Stomach (tissue), 9 donors: ENCODE data around the gene CAPG. TPM values are rescaled to one million over a fixed set of nuclear protein-coding genes. Genes with fewer than 3 reads are reported as not detected.

ENCODE experiments used
- DNase-seq, 2 donors: peaks; one replicate each; pipeline versions ENCODE4 v3.0.0 to v3.0.0-alpha.2; 2013 to 2019
- H3K27ac ChIP-seq, 5 donors: fragments of 200-600 bp in 4 of 5; sonication (generic) in 4 of 5; one replicate each; pipeline ENCODE4 v1.5.1; 2013 to 2019; ENCODE audit warnings: mild to moderate bottlenecking in 1 of 5, moderate library complexity in 1 of 5
- H3K27me3 ChIP-seq, 3 donors: fragments of 200-600 bp; sonication (generic); one replicate each; pipeline ENCODE4 v1.5.1; 2017 to 2019; ENCODE audit warnings: mixed run types in 1 of 3
- H3K36me3 ChIP-seq, 4 donors: fragments of 200-600 bp; sonication (generic); 1 replicate in 3 of 4; 2 replicates in 1 of 4; pipeline ENCODE4 v1.5.1; 2016 to 2019
- H3K4me1 ChIP-seq, 4 donors: fragments of 200-600 bp; sonication (generic); one replicate each; pipeline ENCODE4 v1.5.1; 2016 to 2019
- H3K4me3 ChIP-seq, 4 donors: fragments of 200-600 bp; sonication (generic) in 3 of 4; one replicate each; pipeline ENCODE4 v1.5.1; 2016 to 2019; ENCODE audit warnings: mild to moderate bottlenecking in 1 of 4
- H3K9me3 ChIP-seq, 4 donors: fragments of 200-600 bp; sonication (generic); one replicate each; pipeline ENCODE4 v1.5.1; 2016 to 2019
- CTCF ChIP-seq, 7 experiments: fragments of 450-650 bp in 4 of 7; fragments of 200-600 bp in 3 of 7; sonication (generic) in 3 of 7; IDR thresholded peaks; one replicate each; pipeline ENCODE4 v1.5.1; 2016 to 2019; ENCODE audit warnings: antibody characterized with exemption in 7 of 7, control low read depth in 2 of 7, mild to moderate bottlenecking in 1 of 7
- EP300 ChIP-seq: sonication (generic); formaldehyde crosslinking; IDR thresholded peaks from one replicate; pipeline ENCODE4 v1.6.1; 2017; ENCODE audit warnings: antibody characterized with exemption
- POLR2A ChIP-seq, 4 donors: fragments of 450-650 bp; IDR thresholded peaks; one replicate each; pipeline ENCODE4 v1.6.1; 2016; ENCODE audit warnings: antibody characterized with exemption in 4 of 4, control low read depth in 2 of 4, mild to moderate bottlenecking in 1 of 4, moderate library complexity in 1 of 4
- POLR2AphosphoS5 ChIP-seq, 3 donors: sonication (generic); formaldehyde crosslinking; IDR thresholded peaks; one replicate each; pipeline ENCODE4 v1.6.1; 2016; ENCODE audit warnings: antibody characterized with exemption in 3 of 3
- WGBS, 5 donors: extraction: QIAGEN DNeasy Blood & Tissue Kit in 3 of 5; methylation state at CpG; one replicate each; pipeline versions ENCODE4 v1.1.5 to v1.1.7; 2013 to 2018; 5-methylcytosine and 5-hydroxymethylcytosine counted together
- intact Hi-C: fragments of 100-400 bp; cut with DNase I; formaldehyde crosslinking; loops from one replicate; pipeline ENCODE4 v1.15.1; 2023; ENCODE audit warnings: low total_unique reads
- polyA plus RNA-seq, 3 donors: library from polyadenylated mRNA; stranded (reverse); fragments of 200-250 nt; gene quantifications; one replicate each; pipeline ENCODE4 v1.2.3, GENCODE V29; 2013
- total RNA-seq, 5 donors: library from RNA; depleted of rRNA; stranded (reverse); fragments of >200 nt; gene quantifications; one replicate each; pipeline versions ENCODE4 v1.1.0 to v1.2.3, GENCODE V29; 2014 to 2016
- donor health status: healthy with polysubstance abuse.
- donor health status: Bipolar disorder and iron deficiency.
- donor health status: healthy.

Gene CAPG
- total and polyA plus RNA-seq, 8 donors: 35.0 to 350 (median 126) TPM

DNA sequence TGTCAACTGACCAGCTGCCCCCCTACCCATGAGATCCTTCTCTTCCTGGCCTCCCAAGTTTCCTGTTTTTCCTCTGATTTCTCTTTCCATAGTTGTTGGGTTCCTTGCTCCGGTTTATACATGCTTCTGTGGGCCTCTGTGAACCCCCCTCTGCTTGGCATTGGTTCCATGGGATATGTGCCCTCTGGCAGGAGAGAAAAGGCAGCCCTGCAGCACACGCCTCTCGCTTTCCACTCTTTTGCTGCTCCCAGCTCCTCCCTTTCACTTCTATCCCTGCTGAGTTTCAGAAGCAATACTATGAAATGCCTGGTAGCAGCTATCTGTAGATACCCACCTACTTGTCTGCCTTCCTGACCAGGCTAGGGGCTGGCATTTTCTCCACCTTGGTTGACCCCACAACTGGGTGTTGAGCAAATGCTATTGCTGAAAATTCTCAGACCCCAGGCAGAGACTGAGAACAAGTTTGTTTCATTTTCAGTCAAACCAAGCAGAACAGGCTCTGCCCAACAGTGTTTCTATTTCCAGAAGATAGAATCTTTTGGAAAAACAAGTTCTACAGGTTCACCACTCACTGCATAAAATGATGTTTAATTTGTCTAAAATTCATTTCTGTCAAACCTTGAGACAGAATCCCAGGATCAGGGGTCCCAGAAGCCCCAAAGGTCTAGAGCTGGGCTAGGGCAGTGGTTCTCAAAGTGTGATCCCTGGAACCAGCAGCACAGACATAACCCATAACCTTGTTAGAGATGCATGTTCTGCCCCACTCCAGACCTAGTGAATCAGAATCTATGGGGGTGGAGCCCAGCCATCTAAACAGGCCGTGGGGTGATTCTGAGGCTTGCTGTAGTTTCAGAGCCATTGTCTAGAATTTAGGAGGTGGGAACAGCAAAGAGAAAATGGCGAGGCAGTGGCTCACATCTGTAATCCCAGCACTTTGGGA lies 13.4 kb downstream of the CAPG start:
- intact Hi-C loops: no loop called here
- peaks cover 7 to 92% (median 82%) of the 10 kb centered on the region in 4 donors for H3K36me3 ChIP-seq
- no peak overlapping the region for H3K4me3 ChIP-seq
- peak in 1 of 2 donors; percentile 68 for DNase-seq
- peaks cover 8 to 43% (median 27%) of the 10 kb centered on the region in 4 donors for H3K4me1 ChIP-seq
- TF ChIP-seq CTCF (IDR thresholded peaks at IDR 0.05) (no peak), POLR2AphosphoS5 (IDR thresholded peaks at IDR 0.05) (no peak)
- H3K27ac ChIP-seq: peak overlapping the region; percentile 37 to 81 (median 58)
- H3K9me3 ChIP-seq: no peaks in the 10 kb centered on the region
- WGBS, 5 donors: 30 to 54% (median 38%) methylated on average over 5 of the region's 5 CpGs
- no peaks in the 10 kb centered on the region for H3K27me3 ChIP-seq

GRCh38 chr2:85395912-85396475 lies 14.2 kb downstream of the CAPG start:
- Histone ChIP-seq H3K4me3 (no peak overlapping the region), H3K4me1 (peaks cover 8 to 47% (median 24%) of the 10 kb centered on the region in 4 donors), H3K36me3 (peaks cover 4 to 92% (median 82%) of the 10 kb centered on the region in 4 donors), H3K27me3 (no peaks in the 10 kb centered on the region), H3K9me3 (no peaks in the 10 kb centered on the region), H3K27ac (peak overlapping the region in 4 of 5 donors; percentile 47 to 81 (median 68))
- 80 to 91% (median 90%) methylated on average over 14 of the region's 14 CpGs for WGBS, 5 donors
- no peak for TF ChIP-seq POLR2AphosphoS5 (IDR thresholded peaks at IDR 0.05)
- no peak for TF ChIP-seq POLR2A (IDR thresholded peaks at IDR 0.05)
- no peak for TF ChIP-seq CTCF (IDR thresholded peaks at IDR 0.05)
- no peak for TF ChIP-seq EP300
- no peak for DNase-seq
- intact Hi-C loops: no loop called here

- Histone ChIP-seq H3K4me3 (no peak overlapping the region), H3K9me3 (no peaks in the 10 kb centered on the region), H3K27me3 (no peaks in the 10 kb centered on the region), H3K36me3 (peaks cover 12 to 92% (median 83%) of the 10 kb centered on the region in 4 donors), H3K27ac (peak overlapping the region in 1 of 5 donors; percentile 30), H3K4me1 (peaks cover 8 to 48% (median 22%) of the 10 kb centered on the region in 4 donors)
- no peak for DNase-seq
- intact Hi-C loops: no loop called here
- 79 to 90% (median 88%) methylated on average over 3 to 6 of the region's 6 CpGs for WGBS, 5 donors
- TF ChIP-seq EP300 (no peak), POLR2A (IDR thresholded peaks at IDR 0.05) (no peak)
These were observed 15.2 kb downstream of the CAPG start for GRCh38 chr2:85394976-85395375.

DNA sequence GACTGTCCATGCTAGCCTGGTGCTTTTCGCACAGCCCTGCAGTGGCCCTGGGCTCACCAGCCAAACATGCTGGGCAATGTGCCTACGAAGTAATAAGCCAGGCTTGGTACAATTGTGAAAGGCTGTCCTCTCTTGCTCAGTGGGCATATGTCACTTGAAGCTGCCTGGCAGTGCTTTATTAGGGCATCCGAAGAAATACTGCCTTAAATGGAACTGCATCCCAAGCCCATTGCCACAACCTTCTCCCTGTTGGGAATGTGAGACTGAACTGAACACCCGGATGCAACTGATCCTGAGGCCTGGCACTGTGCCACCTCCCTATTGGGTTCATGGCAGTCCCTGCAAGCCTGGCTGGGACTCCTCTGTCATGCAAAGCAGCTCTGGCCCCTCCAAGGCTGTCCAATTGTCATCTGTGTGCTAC lies 15.9 kb downstream of the CAPG start:
- H3K4me1 ChIP-seq: peaks cover 8 to 48% (median 22%) of the 10 kb centered on the region in 4 donors
- no peaks in the 10 kb centered on the region for H3K27me3 ChIP-seq
- H3K4me3 ChIP-seq: no peak overlapping the region
- TF ChIP-seq POLR2AphosphoS5 (IDR thresholded peaks at IDR 0.05) (no peak), POLR2A (IDR thresholded peaks at IDR 0.05) (no peak), EP300 (no peak), CTCF (IDR thresholded peaks at IDR 0.05) (no peak)
- no peak for DNase-seq
- intact Hi-C loops: no loop called here
- peak overlapping the region in 1 of 5 donors; percentile 30 for H3K27ac ChIP-seq
- peaks cover 17 to 95% (median 87%) of the 10 kb centered on the region in 4 donors for H3K36me3 ChIP-seq
- no peaks in the 10 kb centered on the region for H3K9me3 ChIP-seq
- 71 to 83% (median 80%) methylated on average over 4 of the region's 4 CpGs for WGBS, 5 donors
